Thoracic aorta (tissue), 2 donors: Measurements from ENCODE around the gene SARDH. TPM values are rescaled to one million over a fixed set of nuclear protein-coding genes. Genes with fewer than 3 reads are reported as not detected.

Experiments used
- ATAC-seq: fragments of 150-250 bp; one replicate; pipeline ENCODE4 v1.8.0; 2017; ENCODE audit warnings: low read depth; ENCODE audit not compliant: insufficient number of reproducible peaks, low FRiP score
- DNase-seq: peaks from one replicate; pipeline ENCODE4 v3.0.0-alpha.2; 2020; ENCODE audit warnings: low spot score
- H3K27ac ChIP-seq, 2 donors: fragments of 200-600 bp; sonication (generic); 1 replicate in 1 of 2; 2 replicates in 1 of 2; pipeline ENCODE4 v1.5.1; 2016; ENCODE audit warnings: mild to moderate bottlenecking in 2 of 2, moderate library complexity in 2 of 2
- H3K27me3 ChIP-seq: fragments of 200-600 bp; sonication (generic); replicated peaks from 2 replicates; pipeline ENCODE4 v1.6.0; 2016; ENCODE audit warnings: mild to moderate bottlenecking; ENCODE audit not compliant: insufficient read depth
- H3K36me3 ChIP-seq: fragments of 200-600 bp; sonication (generic); one replicate; pipeline ENCODE4 v1.5.1; 2016
- H3K4me1 ChIP-seq, 2 donors: fragments of 200-600 bp; sonication (generic); 1 replicate in 1 of 2; 2 replicates in 1 of 2; pipeline versions ENCODE4 v1.5.1 to v1.6.0; 2016; ENCODE audit warnings: low read depth in 2 of 2, mild to moderate bottlenecking in 1 of 2; ENCODE audit not compliant: control insufficient read depth in 1 of 2
- H3K4me3 ChIP-seq: fragments of 200-600 bp; sonication (generic); 2 replicates; pipeline ENCODE4 v1.5.1; 2016; ENCODE audit warnings: mild to moderate bottlenecking
- H3K9me3 ChIP-seq: fragments of 200-600 bp; sonication (generic); 2 replicates; pipeline ENCODE4 v1.5.1; 2016
- CTCF ChIP-seq: fragments of 200-600 bp; sonication (generic); IDR thresholded peaks from one replicate; pipeline ENCODE4 v1.5.1; 2019; ENCODE audit warnings: antibody characterized with exemption
- total RNA-seq, 2 donors: library from RNA; depleted of rRNA; stranded (reverse); fragments of >200 nt; gene quantifications; one replicate each; pipeline versions ENCODE4 v1.1.0 to v1.2.3, GENCODE V29; 2016

The SARDH gene
- total RNA-seq, 2 donors from 2014 or later = 1.8 to 4.3 TPM

- no peak overlapping the region for H3K27ac ChIP-seq
- no peaks in the 10 kb centered on the region for H3K27me3 ChIP-seq
- peak overlapping the region; percentile 64 for H3K4me3 ChIP-seq
- ATAC-seq (no peak), DNase-seq (no peak)
- no peak for TF ChIP-seq CTCF
- H3K4me1 ChIP-seq = peaks cover 3 to 11% of the 10 kb centered on the region in 2 donors
- no peaks in the 10 kb centered on the region for H3K9me3 ChIP-seq
- H3K36me3 ChIP-seq = no peaks in the 10 kb centered on the region
Measured at GRCh38 chr9:133738640-133739225, 581 bp upstream of the SARDH start.

DNA sequence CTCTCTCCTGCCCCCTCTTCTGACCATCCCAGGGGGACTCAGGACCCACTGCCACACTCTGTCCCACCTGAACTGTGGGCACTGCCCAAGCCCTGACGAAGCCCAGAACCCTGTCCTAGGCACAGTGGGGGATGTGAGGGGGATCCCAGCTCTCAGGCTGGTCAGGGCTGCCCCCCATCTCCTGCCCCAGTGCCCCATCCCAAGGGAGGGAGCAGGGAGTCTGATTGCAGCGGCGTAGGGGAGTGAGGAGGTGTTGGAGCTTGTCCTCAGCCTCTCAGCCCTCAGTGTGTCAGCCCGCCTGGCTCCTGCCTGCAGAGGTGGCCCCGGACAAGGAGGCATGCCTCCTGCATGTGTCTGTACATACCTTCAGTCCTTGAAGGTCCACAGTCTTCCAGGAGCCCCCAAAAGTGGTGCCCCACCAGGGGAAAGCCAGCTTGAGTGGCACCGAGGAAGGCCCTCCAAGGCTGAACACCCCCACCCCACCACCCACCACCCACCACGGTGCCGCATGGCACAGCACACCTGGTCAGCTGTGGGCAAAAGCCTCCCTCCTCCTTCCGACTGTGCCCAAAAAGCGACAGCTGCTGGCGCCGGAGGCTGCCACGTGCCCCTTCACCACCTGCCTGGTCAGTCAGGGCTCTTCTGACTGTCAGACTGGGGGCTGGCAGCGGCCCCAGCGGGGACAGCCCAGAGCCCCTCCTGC is 930 bp downstream of the SARDH start:
- H3K27ac ChIP-seq = no peak overlapping the region
- H3K36me3 ChIP-seq = no peaks in the 10 kb centered on the region
- no peaks in the 10 kb centered on the region for H3K9me3 ChIP-seq
- H3K4me1 ChIP-seq = peaks cover 3 to 11% of the 10 kb centered on the region in 2 donors
- DNase-seq (no peak), ATAC-seq (no peak)
- TF ChIP-seq CTCF = no peak
- H3K4me3 ChIP-seq = no peak overlapping the region
- H3K27me3 ChIP-seq = no peaks in the 10 kb centered on the region

DNA sequence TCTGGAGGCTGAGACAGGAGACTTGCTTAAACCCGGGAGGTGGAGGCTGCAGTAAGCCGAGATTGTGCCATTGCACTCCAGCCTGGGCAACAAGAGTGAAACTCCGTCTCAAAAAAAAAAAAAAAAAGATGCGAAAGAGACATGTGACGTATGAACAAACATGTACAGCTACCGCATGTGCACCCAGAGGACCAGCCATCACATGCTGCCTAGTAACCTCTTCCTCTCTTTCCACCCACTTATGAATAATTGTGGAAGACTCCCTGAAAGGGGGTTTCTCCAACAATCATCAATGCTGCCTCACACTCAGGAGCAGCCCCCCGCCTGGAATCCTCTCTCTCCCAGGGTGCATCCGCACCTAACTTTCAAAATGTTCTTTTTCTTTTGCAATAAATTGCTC is 2.2 kb downstream of the SARDH start:
- no peak for TF ChIP-seq CTCF

GRCh38 chr9:133735415-133735775 is 2.8 kb downstream of the SARDH start:
- Histone ChIP-seq H3K4me1 (peaks cover 3 to 11% of the 10 kb centered on the region in 2 donors), H3K9me3 (no peaks in the 10 kb centered on the region), H3K27me3 (no peaks in the 10 kb centered on the region), H3K4me3 (no peak overlapping the region), H3K27ac (no peak overlapping the region), H3K36me3 (no peaks in the 10 kb centered on the region)
- DNase-seq = no peak
- TF ChIP-seq CTCF = no peak
- no peak for ATAC-seq

More for the DNA sequence above, 2.2 kb downstream of the SARDH start:
- Histone ChIP-seq H3K9me3 (no peaks in the 10 kb centered on the region), H3K27ac (no peak overlapping the region), H3K4me1 (peaks cover 3 to 11% of the 10 kb centered on the region in 2 donors), H3K27me3 (no peaks in the 10 kb centered on the region), H3K36me3 (no peaks in the 10 kb centered on the region), H3K4me3 (no peak overlapping the region)
- DNase-seq (no peak), ATAC-seq (no peak)

- Histone ChIP-seq H3K27ac (no peak overlapping the region), H3K4me1 (peaks cover 3 to 11% of the 10 kb centered on the region in 2 donors), H3K9me3 (no peaks in the 10 kb centered on the region), H3K27me3 (no peaks in the 10 kb centered on the region), H3K4me3 (no peak overlapping the region), H3K36me3 (no peaks in the 10 kb centered on the region)
- TF ChIP-seq CTCF = no peak
- ATAC-seq (no peak), DNase-seq (no peak)
Measured at GRCh38 chr9:133734590-133735414, 3.4 kb downstream of the SARDH start.
